Heart right ventricle (tissue), 16 donors: ENCODE results near the gene NLGN2. TPM values are rescaled to one million over a fixed set of nuclear protein-coding genes. Genes with fewer than 3 reads are reported as not detected.
A peak's percentile ranks its signal among the peaks of the same experiment; 100 is the strongest.

ENCODE experiments used
- ATAC-seq, 8 donors: fragments of 200-7000 bp; cut with Tn5 transposase; one replicate each; pipeline ENCODE4 v1.9.1; 2020; ENCODE audit warnings: mild to moderate bottlenecking in 8 of 8, moderate library complexity in 8 of 8, moderate number of reproducible peaks in 1 of 8
- DNase-seq, 2 donors: peaks; one replicate each; pipeline ENCODE4 v3.0.0-alpha.2; 2020
- H3K27ac ChIP-seq, 10 donors: fragments of 200-600 bp; sonication (generic) in 2 of 10; one replicate each; pipeline versions ENCODE4 v1.5.0 to v1.8.0; 2020 to 2022; ENCODE audit warnings: mild to moderate bottlenecking in 3 of 10
- H3K27me3 ChIP-seq, 7 donors: fragments of 200-600 bp; one replicate each; pipeline ENCODE4 v1.8.0; 2021 to 2022; ENCODE audit warnings: mild to moderate bottlenecking in 2 of 7
- H3K36me3 ChIP-seq, 9 donors: fragments of 200-600 bp; sonication (generic) in 1 of 9; one replicate each; pipeline versions ENCODE4 v1.5.0 to v1.8.0; 2020 to 2022; ENCODE audit warnings: mild to moderate bottlenecking in 2 of 9
- H3K4me1 ChIP-seq, 9 donors: fragments of 200-600 bp; sonication (generic) in 1 of 9; one replicate each; pipeline versions ENCODE4 v1.5.0 to v1.8.0; 2020 to 2022; ENCODE audit warnings: mild to moderate bottlenecking in 4 of 9
- H3K4me3 ChIP-seq, 10 donors: fragments of 200-600 bp; sonication (generic) in 2 of 10; one replicate each; pipeline versions ENCODE4 v1.5.0 to v1.8.0; 2020 to 2022; ENCODE audit warnings: mild to moderate bottlenecking in 7 of 10, moderate library complexity in 2 of 10
- H3K9me3 ChIP-seq, 11 donors: fragments of 200-600 bp in 10 of 11; sonication (generic) in 2 of 11; one replicate each; pipeline versions ENCODE4 v1.5.0 to v1.8.0; 2013 to 2022; ENCODE audit warnings: mild to moderate bottlenecking in 2 of 11, control low read depth in 1 of 11, moderate library complexity in 1 of 11
- WGBS, 2 donors: extraction: QIAGEN DNeasy Blood & Tissue Kit; methylation state at CpG; one replicate each; pipeline ENCODE4 v1.1.7; 2013; ENCODE audit warnings: inconsistent platforms in 1 of 2; 5-methylcytosine and 5-hydroxymethylcytosine counted together
- intact Hi-C, 10 donors: fragments of 100-400 bp; cut with DNase I; formaldehyde crosslinking; loops; one replicate each; pipeline versions ENCODE4 v1.11.1 to v1.14.2; 2022
- polyA plus RNA-seq, 2 donors: library from polyadenylated mRNA; stranded (reverse); fragments of 200-250 nt; gene quantifications; one replicate each; pipeline ENCODE4 v1.2.3, GENCODE V29; 2013
- total RNA-seq, 10 donors: library from RNA; stranded (reverse); fragmentation: NEBNext Ultra II Directional in 3 of 10; extraction: Animal tissue kit (Norgen Biotek cat#: 25700) in 3 of 10; gene quantifications; one replicate each; pipeline versions ENCODE4 v1.2.1 to v1.2.4, GENCODE V29; 2021 to 2023
- TF ChIP-seq, protein P1 (sequence below), 9 donors: fragments of 200-600 bp; sonication (generic) in 2 of 9; IDR thresholded peaks; one replicate each; pipeline versions ENCODE4 v1.5.0 to v1.8.0; 2021 to 2022; ENCODE audit warnings: antibody characterized with exemption in 9 of 9, mild to moderate bottlenecking in 5 of 9, moderate library complexity in 1 of 9
- donor health status: Arrhythmogenic right ventricular cardiomyopathy.
- donor health status: ischemic (EF 13 %, LVEDD 7.1; RV severe dilation, severe dysfunction).
- donor health status: healthy with polysubstance abuse.
- donor health status: DM: no; HTN: yes; CAD: no.
- donor health status: DM: no; HTN: no; CAD: no.
- donor health status: ischemic (EF 25% LVEDD 6.9; RV normal size, moderate dysfunction).
- donor health status: ischemic (EF 25% LVEDD 5.7; RV mildly dilated, moderate dysfunction).
- donor health status: healthy.
- donor health status: DM: yes; HTN: yes; CAD: no.
- donor health status: Ischemic cardiomyopathy.
- donor health status: ischemic (EF 35%, LVEDD 5.7; RV mildly dilated, moderate dysfunction).
- donor health status: nonischemic (EF 11% LVEDD 7.7; RV severe dilation, severe dysfunction).
- donor health status: DM: yes; HTN: yes; CAD: no.
- donor health status: PGD.
- donor health status: ischemic (EF 29% LVEDD 5.4; RV normal size, mild dysfunction).
- donor health status: nonischemic (EF 23%, LVEDD 6.1; RV moderate dilation, normal function).

The NLGN2 gene
- total and polyA plus RNA-seq, 12 donors, result 3.6 to 15.8 (median 7.1) TPM

DNA sequence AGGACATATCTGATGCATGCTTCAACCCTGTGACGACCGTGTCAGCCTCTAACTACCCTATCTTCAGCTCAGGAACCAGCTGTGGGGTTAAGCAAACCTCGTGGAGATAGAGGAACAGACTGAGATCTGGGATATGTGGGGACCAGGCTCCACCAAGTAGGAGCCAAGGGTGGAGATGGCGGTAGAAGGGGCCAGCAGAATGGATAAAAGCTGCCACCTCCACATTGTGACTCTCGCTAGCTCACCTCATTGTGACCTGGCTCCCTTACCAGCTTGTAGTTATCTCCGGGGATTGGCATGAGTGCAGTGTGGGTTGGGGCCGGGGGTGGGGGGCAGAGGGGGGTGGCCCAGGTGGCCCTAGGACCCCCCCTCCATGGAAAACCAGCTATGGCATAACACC, 17.7 kb downstream of the NLGN2 start, which contains the start of gene SPEM2:
SPEM2 (plus strand) TSS at position 301 of the 400 bp plus-strand sequence; CDS start at position 374, 73 bp downstream.
- DNase-seq (no peak), ATAC-seq (no peak)
- no peaks in the 10 kb centered on the region for H3K27me3 ChIP-seq
- H3K4me1 ChIP-seq, result no peaks in the 10 kb centered on the region
- H3K4me3 ChIP-seq, result no peak within 1 kb of the TSS
- no peak within 1 kb of the TSS for H3K27ac ChIP-seq
- H3K36me3 ChIP-seq, result no peaks in the 10 kb centered on the region
- TF ChIP-seq, protein P1, sequence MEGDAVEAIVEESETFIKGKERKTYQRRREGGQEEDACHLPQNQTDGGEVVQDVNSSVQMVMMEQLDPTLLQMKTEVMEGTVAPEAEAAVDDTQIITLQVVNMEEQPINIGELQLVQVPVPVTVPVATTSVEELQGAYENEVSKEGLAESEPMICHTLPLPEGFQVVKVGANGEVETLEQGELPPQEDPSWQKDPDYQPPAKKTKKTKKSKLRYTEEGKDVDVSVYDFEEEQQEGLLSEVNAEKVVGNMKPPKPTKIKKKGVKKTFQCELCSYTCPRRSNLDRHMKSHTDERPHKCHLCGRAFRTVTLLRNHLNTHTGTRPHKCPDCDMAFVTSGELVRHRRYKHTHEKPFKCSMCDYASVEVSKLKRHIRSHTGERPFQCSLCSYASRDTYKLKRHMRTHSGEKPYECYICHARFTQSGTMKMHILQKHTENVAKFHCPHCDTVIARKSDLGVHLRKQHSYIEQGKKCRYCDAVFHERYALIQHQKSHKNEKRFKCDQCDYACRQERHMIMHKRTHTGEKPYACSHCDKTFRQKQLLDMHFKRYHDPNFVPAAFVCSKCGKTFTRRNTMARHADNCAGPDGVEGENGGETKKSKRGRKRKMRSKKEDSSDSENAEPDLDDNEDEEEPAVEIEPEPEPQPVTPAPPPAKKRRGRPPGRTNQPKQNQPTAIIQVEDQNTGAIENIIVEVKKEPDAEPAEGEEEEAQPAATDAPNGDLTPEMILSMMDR (IDR thresholded peaks at IDR 0.05), result no peak
- 74 to 78% methylated on average over 7 of the region's 7 CpGs for WGBS, 2 donors
- H3K9me3 ChIP-seq, result no peaks in the 10 kb centered on the region
- intact Hi-C loops, result no loop called here

DNA sequence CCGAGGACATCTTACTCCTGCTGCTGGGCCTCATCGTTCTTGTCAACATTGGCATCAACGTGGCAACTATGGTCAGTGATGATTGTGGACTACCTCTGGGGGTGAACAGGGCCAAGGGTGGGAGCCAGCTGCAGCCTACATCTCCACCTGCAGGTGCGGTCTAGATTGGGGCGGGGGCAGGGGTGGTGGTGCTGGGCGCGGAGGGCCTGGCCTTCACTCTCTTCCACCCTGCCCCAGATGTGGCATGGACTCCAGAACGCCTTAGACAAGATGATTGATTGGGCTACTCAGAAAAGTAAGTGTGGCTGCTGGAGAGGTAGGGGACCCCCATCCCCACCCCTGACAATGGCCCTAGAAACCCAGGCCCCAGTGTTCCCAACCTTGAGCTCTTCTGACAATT, 18.1 kb downstream of the NLGN2 start:
- intact Hi-C loops, result no loop called here
- ATAC-seq (no peak), DNase-seq (no peak)
- H3K36me3 ChIP-seq, result no peaks in the 10 kb centered on the region
- H3K9me3 ChIP-seq, result no peaks in the 10 kb centered on the region
- WGBS, 2 donors, result 84 to 88% methylated on average over 8 of the region's 8 CpGs
- H3K27me3 ChIP-seq, result no peaks in the 10 kb centered on the region
- no peak overlapping the region for H3K27ac ChIP-seq
- TF ChIP-seq, protein P1 (IDR thresholded peaks at IDR 0.05), result no peak
- no peak overlapping the region for H3K4me3 ChIP-seq
- no peaks in the 10 kb centered on the region for H3K4me1 ChIP-seq

DNA sequence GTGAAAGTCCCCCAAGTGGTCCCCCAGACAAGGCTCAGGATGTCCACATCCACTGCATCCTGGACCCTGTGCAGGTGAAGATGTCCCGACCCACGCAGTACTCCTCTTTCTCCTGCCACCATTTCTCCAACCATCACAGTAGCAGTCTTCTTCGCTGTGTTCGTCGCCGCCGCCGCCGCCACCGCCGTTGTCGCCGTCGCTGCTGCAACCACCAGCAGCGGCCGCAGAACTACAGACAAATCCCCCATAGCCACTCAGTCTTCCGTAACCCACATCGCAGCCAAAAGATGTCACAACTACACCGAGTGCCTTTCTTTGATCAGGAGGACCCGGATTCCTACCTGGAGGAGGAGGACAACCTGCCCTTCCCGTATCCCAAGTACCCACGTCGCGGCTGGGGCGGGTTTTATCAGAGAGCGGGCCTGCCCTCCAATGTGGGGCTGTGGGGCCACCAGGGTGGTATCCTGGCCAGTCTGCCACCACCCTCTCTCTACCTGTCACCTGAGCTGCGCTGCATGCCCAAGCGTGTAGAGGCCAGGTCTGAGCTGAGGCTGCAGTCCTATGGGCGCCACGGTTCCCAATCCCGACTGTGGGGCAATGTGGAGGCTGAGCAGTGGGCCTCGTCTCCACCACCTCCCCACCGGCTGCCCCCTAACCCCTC, 18.7 kb downstream of the NLGN2 start:
- Histone ChIP-seq H3K4me1 (no peaks in the 10 kb centered on the region), H3K27ac (no peak overlapping the region), H3K27me3 (no peaks in the 10 kb centered on the region), H3K4me3 (no peak overlapping the region), H3K9me3 (no peaks in the 10 kb centered on the region), H3K36me3 (no peaks in the 10 kb centered on the region)
- intact Hi-C loops, result no loop called here
- DNase-seq (no peak), ATAC-seq (peak in 1 of 8 donors; percentile 6)
- 94% methylated on average over 33 of the region's 33 CpGs for WGBS, 2 donors
- TF ChIP-seq, protein P1 (IDR thresholded peaks at IDR 0.05), result no peak

DNA sequence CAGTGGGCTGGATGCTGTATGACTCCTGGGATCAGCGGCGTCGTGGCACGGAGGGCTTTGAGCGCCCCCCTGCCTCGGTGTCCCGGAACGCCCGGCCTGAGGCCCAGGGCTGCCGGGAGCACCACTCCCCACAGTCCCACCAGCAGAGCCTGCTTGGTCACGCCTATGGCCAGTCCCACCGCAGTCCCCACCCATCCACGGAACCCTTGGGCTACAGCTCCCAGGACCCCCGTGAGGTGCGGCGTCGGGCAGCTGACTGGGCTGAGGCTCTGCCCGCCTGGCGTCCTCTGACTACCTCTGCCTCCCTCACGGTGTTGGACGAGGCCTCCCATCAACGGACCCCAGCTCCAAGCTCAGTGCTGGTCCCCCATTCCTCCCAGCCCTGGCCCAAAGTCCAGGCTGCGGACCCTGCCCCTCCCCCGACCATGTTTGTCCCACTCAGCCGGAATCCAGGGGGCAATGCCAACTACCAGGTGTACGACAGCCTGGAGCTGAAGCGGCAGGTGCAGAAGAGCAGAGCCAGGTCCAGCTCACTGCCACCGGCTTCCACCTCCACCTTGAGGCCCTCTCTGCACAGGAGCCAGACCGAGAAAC, 19.3 kb downstream of the NLGN2 start:
- Histone ChIP-seq H3K9me3 (no peaks in the 10 kb centered on the region), H3K4me1 (no peaks in the 10 kb centered on the region), H3K27ac (no peak overlapping the region), H3K4me3 (no peak overlapping the region), H3K27me3 (no peaks in the 10 kb centered on the region), H3K36me3 (no peaks in the 10 kb centered on the region)
- ATAC-seq (peak in 2 of 8 donors; percentile 13 to 18), DNase-seq (no peak)
- intact Hi-C loops, result no loop called here
- TF ChIP-seq, protein P1 (IDR thresholded peaks at IDR 0.05), result no peak
- 92 to 93% methylated on average over 29 of the region's 29 CpGs for WGBS, 2 donors
